ENCODE measurements around the gene OAF. TPM values are rescaled to one million over a fixed set of nuclear protein-coding genes. Genes with fewer than 3 reads are reported as not detected.

Gene OAF
- total RNA-seq, 1 experiment from 2014 or later: 47.0 TPM

- no peak for DNase-seq (ENCODE audit: low read depth)
Observed at GRCh38 chr11:120183701-120184141, 27.1 kb upstream of the OAF start.

- no peak for DNase-seq (ENCODE audit: low read depth)
Observed at GRCh38 chr11:120184371-120184945, 26.4 kb upstream of the OAF start.

- no peak for DNase-seq (ENCODE audit: low read depth)
Observed at GRCh38 chr11:120184946-120185705, 25.7 kb upstream of the OAF start.

- DNase-seq (ENCODE audit: low read depth): no peak
Observed at GRCh38 chr11:120185706-120186455, 25.0 kb upstream of the OAF start.

- no peak for DNase-seq (ENCODE audit: low read depth)
Observed at GRCh38 chr11:120186456-120186773, 24.4 kb upstream of the OAF start.

- no peak for DNase-seq (ENCODE audit: low read depth)
Observed at GRCh38 chr11:120186774-120187591, 23.8 kb upstream of the OAF start.

GRCh38 chr11:120188371-120188770 is 22.5 kb upstream of the OAF start:
- DNase-seq (ENCODE audit: low read depth): no peak

GRCh38 chr11:120188811-120189455 is 21.9 kb upstream of the OAF start:
- DNase-seq (ENCODE audit: low read depth): no peak

GRCh38 chr11:120191058-120191457 is 19.8 kb upstream of the OAF start:
- DNase-seq (ENCODE audit: low read depth): no peak

GRCh38 chr11:120192831-120193625 is 17.8 kb upstream of the OAF start:
- no peak for DNase-seq (ENCODE audit: low read depth)

GRCh38 chr11:120194166-120194565 is 16.7 kb upstream of the OAF start:
- DNase-seq (ENCODE audit: low read depth): no peak

GRCh38 chr11:120195601-120196320 is 15.1 kb upstream of the OAF start:
- no peak for DNase-seq (ENCODE audit: low read depth)

- no peak for DNase-seq (ENCODE audit: low read depth)
Observed at GRCh38 chr11:120196826-120197225, 14.0 kb upstream of the OAF start.

GRCh38 chr11:120197251-120197891 is 13.5 kb upstream of the OAF start:
- no peak for DNase-seq (ENCODE audit: low read depth)

GRCh38 chr11:120197977-120198376 is 12.9 kb upstream of the OAF start:
- no peak for DNase-seq (ENCODE audit: low read depth)

- no peak for DNase-seq (ENCODE audit: low read depth)
Observed at GRCh38 chr11:120198403-120198786, 12.4 kb upstream of the OAF start.

- DNase-seq (ENCODE audit: low read depth): no peak
Observed at GRCh38 chr11:120198787-120199469, 11.9 kb upstream of the OAF start.

- no peak for DNase-seq (ENCODE audit: low read depth)
Observed at GRCh38 chr11:120199613-120200012, 11.2 kb upstream of the OAF start.

GRCh38 chr11:120200677-120201076 is 10.2 kb upstream of the OAF start:
- DNase-seq (ENCODE audit: low read depth): no peak

Measured in RPMI7951 (cell line).